AG09319 (cell line): Measurements from ENCODE around the gene LDB1.
A peak's percentile ranks its signal among the peaks of the same experiment; 100 is the strongest.

Experiments used
- DNase-seq: peaks from one replicate; pipeline ENCODE4 v3.0.0-alpha.2; 2010; ENCODE audit warnings: low read depth; ENCODE audit errors: extremely low read depth
- TF ChIP-seq, protein P1 (sequence below): IDR thresholded peaks from 2 replicates; pipeline ENCODE4 v1.5.1; 2011; ENCODE audit warnings: low read depth, mild to moderate bottlenecking, inconsistent platforms, low read length, moderate library complexity

LDB1 gene

DNA sequence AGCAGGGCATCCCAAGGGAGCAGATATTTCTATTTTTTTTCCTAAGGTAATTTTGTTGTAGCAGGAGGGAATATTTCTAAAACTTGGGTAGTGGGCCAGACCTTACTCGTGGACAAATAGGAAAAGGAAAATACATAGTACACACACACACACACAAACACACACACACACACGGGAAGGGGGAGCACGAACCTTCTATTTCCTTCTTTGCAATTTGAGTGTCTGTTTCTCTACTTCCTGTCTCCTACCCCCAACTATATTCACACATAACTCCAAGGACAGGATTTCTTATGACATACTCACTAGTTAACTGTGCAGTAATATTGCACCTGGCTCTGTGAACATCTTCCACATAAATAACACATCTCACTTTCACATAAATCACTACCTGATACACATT, 4.4 kb downstream of the LDB1 start:
- TF ChIP-seq, protein P1, sequence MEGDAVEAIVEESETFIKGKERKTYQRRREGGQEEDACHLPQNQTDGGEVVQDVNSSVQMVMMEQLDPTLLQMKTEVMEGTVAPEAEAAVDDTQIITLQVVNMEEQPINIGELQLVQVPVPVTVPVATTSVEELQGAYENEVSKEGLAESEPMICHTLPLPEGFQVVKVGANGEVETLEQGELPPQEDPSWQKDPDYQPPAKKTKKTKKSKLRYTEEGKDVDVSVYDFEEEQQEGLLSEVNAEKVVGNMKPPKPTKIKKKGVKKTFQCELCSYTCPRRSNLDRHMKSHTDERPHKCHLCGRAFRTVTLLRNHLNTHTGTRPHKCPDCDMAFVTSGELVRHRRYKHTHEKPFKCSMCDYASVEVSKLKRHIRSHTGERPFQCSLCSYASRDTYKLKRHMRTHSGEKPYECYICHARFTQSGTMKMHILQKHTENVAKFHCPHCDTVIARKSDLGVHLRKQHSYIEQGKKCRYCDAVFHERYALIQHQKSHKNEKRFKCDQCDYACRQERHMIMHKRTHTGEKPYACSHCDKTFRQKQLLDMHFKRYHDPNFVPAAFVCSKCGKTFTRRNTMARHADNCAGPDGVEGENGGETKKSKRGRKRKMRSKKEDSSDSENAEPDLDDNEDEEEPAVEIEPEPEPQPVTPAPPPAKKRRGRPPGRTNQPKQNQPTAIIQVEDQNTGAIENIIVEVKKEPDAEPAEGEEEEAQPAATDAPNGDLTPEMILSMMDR: no peak
- DNase-seq: no peak

DNA sequence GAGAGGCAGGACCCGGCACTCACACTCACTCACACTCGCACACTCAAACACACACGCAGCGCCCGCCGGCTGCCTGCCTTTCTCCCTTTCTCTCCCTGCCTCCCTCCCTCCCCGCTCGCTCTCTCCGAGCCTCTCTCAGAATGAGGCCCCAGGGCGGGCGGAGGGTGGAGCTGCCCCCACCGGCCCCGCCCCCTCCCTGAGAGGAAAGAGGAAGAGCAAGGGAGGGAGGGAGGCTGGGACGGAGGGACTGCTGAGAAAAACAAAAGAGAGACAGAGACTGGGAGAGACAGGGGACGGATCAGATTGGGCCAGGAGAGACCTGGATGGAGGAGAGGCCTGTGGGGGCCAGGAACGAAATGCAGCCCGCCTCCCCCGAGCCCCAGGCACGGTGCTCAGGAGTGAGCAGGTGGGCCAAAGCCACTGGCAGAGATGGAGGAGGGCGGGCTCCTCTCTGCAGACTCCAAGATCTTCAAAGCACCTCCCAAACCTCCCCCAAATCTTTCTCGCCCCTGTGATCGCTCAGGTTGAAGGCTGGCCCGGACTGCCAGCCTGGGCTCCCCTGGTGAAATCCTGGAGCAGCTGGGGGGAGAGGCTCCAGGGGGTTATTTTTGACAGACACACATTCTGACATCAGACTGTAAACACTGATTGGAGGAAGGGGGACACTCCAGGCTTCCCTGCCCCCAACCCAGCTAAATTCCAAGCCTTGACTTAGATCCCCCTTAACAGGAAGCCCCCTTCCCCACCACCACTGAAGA, 5.1 kb downstream of the LDB1 start:
- DNase-seq: no peak
- TF ChIP-seq, protein P1: no peak

DNA sequence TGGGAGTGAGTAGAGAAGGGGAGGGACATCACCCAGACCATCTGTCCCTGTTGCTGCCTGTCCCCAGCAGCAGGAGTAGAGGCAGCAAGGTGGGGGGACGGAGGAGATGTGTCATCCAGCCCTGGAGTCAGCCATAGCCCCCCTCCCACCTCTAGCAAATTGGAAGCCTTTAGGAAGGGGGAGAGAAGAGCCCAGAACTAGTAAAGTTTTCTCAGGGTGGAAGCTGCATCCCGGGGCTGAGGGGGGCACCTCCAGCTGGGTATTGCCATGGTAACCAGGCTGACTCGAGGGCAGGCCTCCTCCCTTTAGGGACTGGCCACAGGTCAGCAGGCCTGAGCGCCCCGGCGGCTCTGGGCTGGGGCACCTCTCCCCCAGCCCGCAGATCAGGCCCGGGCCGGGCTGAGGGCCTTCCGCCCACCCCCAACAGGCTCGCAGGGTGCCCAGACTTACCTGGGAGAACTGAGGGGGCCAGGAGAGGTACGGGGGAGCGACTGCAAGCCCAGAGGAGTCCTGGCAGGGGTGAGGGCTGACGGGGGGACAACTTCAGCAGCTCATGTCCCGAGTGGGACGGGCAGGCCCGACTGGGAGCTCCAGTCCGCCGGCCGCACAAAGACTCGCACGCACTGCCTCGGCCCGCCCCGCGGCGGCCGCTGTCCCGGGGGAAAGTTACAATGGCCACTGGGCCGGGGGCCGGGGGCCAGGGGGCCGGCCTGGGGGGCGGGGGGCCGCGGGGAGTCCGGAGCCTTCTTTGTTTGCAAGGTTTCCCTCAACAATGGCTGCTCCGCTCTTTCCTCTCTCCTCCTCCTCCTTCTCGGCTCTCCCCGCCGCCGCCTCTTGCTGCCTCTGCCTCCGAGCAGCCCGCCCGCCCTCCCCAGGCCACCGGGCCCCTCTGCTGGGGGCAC, 6.0 kb downstream of the LDB1 start:
- DNase-seq: no peak
- TF ChIP-seq, protein P1: no peak

DNA sequence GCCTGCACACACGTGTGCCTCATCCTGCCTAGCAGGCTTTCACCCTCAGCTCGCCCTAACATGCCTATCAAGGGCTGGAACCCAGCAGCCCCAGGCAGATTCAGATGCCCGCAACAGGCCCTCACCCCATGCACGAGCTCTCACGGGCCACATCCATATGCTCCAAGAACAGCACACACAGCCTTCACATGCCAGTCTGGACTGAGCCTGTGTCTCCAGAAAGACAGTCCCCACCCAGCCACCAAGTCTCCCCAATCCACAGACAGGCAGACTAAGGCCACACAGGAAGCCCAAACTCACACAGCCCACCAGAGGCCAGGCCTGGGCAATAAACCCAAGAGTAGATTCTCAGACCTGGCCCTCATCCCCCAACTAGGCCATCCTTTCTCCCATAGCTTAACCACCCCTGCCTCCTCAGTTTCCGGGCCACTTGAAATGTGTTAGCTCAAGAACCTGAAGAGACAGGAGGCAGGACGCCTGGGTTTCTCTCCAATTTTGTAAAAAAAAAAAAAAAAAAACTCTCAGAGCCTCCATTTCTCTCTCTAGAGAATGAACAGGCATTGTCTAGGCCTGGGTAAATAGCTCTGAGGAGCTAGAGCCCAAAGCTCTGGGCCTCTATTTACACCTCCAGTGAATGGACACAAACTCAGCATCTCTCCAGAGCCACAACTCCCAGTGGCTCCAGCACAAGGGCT, 6.8 kb downstream of the LDB1 start:
- DNase-seq: no peak
- TF ChIP-seq, protein P1: no peak

DNA sequence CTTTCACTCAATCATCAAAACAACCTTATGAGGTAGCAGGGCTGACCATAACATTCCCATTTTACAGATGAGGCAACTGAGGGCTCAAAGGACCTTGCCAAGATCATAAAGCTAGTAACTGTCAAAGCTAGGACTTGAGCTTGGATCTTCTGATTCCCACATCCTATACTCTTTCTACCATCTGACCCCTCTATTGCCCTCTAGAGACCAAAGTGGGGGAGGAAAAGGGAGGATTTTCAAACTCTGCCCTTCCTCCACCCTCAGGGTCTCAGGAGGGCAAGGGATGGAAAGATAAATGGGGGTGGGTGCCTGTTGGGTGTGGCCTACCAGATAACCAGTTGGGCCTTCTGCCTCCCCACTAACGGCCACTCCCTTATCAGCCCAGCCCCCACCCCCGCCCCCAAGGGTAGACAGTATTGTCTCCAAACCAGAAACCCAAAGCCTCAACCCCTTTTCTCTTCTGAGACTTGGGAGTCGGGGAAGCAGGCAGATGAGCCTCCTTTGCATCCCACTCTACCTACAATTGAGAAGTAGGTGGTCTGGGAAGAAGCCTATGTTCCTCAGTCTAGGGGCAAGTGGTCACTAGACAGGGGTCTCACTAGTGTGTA, 7.9 kb downstream of the LDB1 start:
- no peak for DNase-seq
- TF ChIP-seq, protein P1: peak; percentile 10

DNA sequence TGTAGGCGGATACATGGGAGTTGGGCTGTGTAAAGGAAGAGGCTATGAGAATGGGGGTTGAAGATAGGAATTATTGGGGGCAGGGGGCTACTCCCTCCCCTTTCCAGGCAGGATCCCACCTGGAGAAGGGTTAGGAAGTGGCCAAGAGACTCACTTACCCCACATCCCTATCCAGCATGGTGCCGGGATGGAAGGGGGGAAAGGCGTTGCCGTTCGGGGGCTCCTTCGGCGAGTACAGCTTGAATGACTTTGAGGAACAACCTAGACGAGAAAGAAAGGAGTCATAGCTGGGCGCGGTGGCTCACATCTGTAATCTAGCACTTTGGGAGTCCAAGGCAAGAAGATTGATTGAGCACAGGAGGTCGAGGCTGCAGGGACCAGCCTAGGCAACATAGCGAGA, 8.9 kb downstream of the LDB1 start:
- no peak for DNase-seq

More for the DNA sequence above, 8.9 kb downstream of the LDB1 start:
- TF ChIP-seq, protein P1: no peak
